ENCODE data around the gene MRPL21.

The MRPL21 gene

GRCh38 chr11:68935066-68935465 lies 31.4 kb upstream of the MRPL21 start:
- in situ Hi-C loops (cut with MboI; ENCODE audit: low sequenced_read_pairs) = no loop called here

- in situ Hi-C loops (cut with MboI; ENCODE audit: low sequenced_read_pairs) = no loop called here
Measured at GRCh38 chr11:68934666-68935065, 31.0 kb upstream of the MRPL21 start.

- in situ Hi-C loops (cut with MboI; ENCODE audit: low sequenced_read_pairs) = no loop called here
Measured at GRCh38 chr11:68934321-68934645, 30.7 kb upstream of the MRPL21 start.

- in situ Hi-C loops (cut with MboI; ENCODE audit: low sequenced_read_pairs) = no loop called here
Measured at GRCh38 chr11:68933605-68934320, 30.1 kb upstream of the MRPL21 start.

- in situ Hi-C loops (cut with MboI; ENCODE audit: low sequenced_read_pairs) = no loop called here
Measured at GRCh38 chr11:68932933-68933577, 29.4 kb upstream of the MRPL21 start.

GRCh38 chr11:68932358-68932757 lies 28.7 kb upstream of the MRPL21 start:
- in situ Hi-C loops (cut with MboI; ENCODE audit: low sequenced_read_pairs) = no loop called here

GRCh38 chr11:68931911-68932310 lies 28.3 kb upstream of the MRPL21 start:
- in situ Hi-C loops (cut with MboI; ENCODE audit: low sequenced_read_pairs) = no loop called here

- in situ Hi-C loops (cut with MboI; ENCODE audit: low sequenced_read_pairs) = no loop called here
Measured at GRCh38 chr11:68930991-68931855, 27.6 kb upstream of the MRPL21 start.

- in situ Hi-C loops (cut with MboI; ENCODE audit: low sequenced_read_pairs) = no loop called here
Measured at GRCh38 chr11:68929706-68930570, 26.3 kb upstream of the MRPL21 start.

GRCh38 chr11:68929135-68929534 lies 25.5 kb upstream of the MRPL21 start:
- in situ Hi-C loops (cut with MboI; ENCODE audit: low sequenced_read_pairs) = no loop called here

GRCh38 chr11:68928136-68928880 lies 24.7 kb upstream of the MRPL21 start:
- in situ Hi-C loops (cut with MboI; ENCODE audit: low sequenced_read_pairs) = no loop called here

- in situ Hi-C loops (cut with MboI; ENCODE audit: low sequenced_read_pairs) = no loop called here
Measured at GRCh38 chr11:68927280-68928135, 23.9 kb upstream of the MRPL21 start.

- in situ Hi-C loops (cut with MboI; ENCODE audit: low sequenced_read_pairs) = no loop called here
Measured at GRCh38 chr11:68925611-68926010, 22.0 kb upstream of the MRPL21 start.

- in situ Hi-C loops (cut with MboI; ENCODE audit: low sequenced_read_pairs) = no loop called here
Measured at GRCh38 chr11:68924073-68924925, 20.7 kb upstream of the MRPL21 start.

- in situ Hi-C loops (cut with MboI; ENCODE audit: low sequenced_read_pairs) = no loop called here
Measured at GRCh38 chr11:68923614-68924013, 20.0 kb upstream of the MRPL21 start.

- in situ Hi-C loops (cut with MboI; ENCODE audit: low sequenced_read_pairs) = no loop called here
Measured at GRCh38 chr11:68916439-68916838, 12.8 kb upstream of the MRPL21 start.

GRCh38 chr11:68914761-68915160 lies 11.1 kb upstream of the MRPL21 start:
- in situ Hi-C loops (cut with MboI; ENCODE audit: low sequenced_read_pairs) = no loop called here

GRCh38 chr11:68913188-68913587 lies 9.6 kb upstream of the MRPL21 start:
- in situ Hi-C loops (cut with MboI; ENCODE audit: low sequenced_read_pairs) = no loop called here
